ENCODE results near the gene HOXC9. TPM values are rescaled to one million over a fixed set of nuclear protein-coding genes. Genes with fewer than 3 reads are reported as not detected.

Gene HOXC9
- total RNA-seq, 1 experiment from 2014 or later: not detected

- H2BK5ac ChIP-seq (ENCODE audit: insufficient read length, low read length): no peak overlapping the region
- H4K5ac ChIP-seq (ENCODE audit: insufficient read length, low read depth, low read length): no peak overlapping the region
- H3K56ac ChIP-seq (ENCODE audit: insufficient read length, low read depth, low read length): no peak overlapping the region
- no peak overlapping the region for H3K18ac ChIP-seq (ENCODE audit: insufficient read length, low read depth, low read length)
- no peak overlapping the region for H2AK5ac ChIP-seq (ENCODE audit: insufficient read length, low read length)
- no peak overlapping the region for H2BK20ac ChIP-seq (ENCODE audit: low read depth, low read length, poor library complexity, severe bottlenecking)
- Mint-ChIP-seq H3K4me3 (peak overlapping the region in 1 of 2 experiments; percentile 57; a peak in 2 of 5 replicates), H3K9me3 (peaks cover 2 to 13% of the 10 kb centered on the region in 2 experiments; a peak in 3 of 5 replicates), H3K36me3 (ENCODE audit: insufficient read depth in 1 of 3, low read depth in 3 of 3) (no peaks in the 10 kb centered on the region), H3K4me1 (peaks cover 3 to 24% of the 10 kb centered on the region in 2 experiments), H3K27me3 (ENCODE audit: low read depth) (peaks cover 100% of the 10 kb centered on the region), H3K27ac (no peak overlapping the region)
- no peaks in the 10 kb centered on the region for H3K79me2 ChIP-seq (ENCODE audit: insufficient read depth, low read length)
- no peaks in the 10 kb centered on the region for H3K79me1 ChIP-seq (ENCODE audit: insufficient read depth, low read depth, low read length, poor library complexity, severe bottlenecking)
- no peaks in the 10 kb centered on the region for H3K9me3 ChIP-seq (ENCODE audit: control insufficient read depth, low read depth, low read length)
- no peak overlapping the region for H3K9ac ChIP-seq (ENCODE audit: extremely low read depth, insufficient read length, low read length)
- peaks cover 99% of the 10 kb centered on the region for H3K27me3 ChIP-seq (ENCODE audit: insufficient read depth, low read length)
- no peaks in the 10 kb centered on the region for H3K23me2 ChIP-seq (ENCODE audit: insufficient read length, low read depth, low read length, poor library complexity, severe bottlenecking)
- no peak for TF ChIP-seq CTCF (conservative IDR thresholded peaks at IDR 0.05)
- no peak overlapping the region for H2BK15ac ChIP-seq (ENCODE audit: low read depth, low read length)
- H2BK120ac ChIP-seq (ENCODE audit: low read depth, low read length, poor library complexity, severe bottlenecking): no peak overlapping the region
- H3K4me2 ChIP-seq (ENCODE audit: insufficient read depth, insufficient read length, low read length): no peak overlapping the region
- WGBS (ENCODE audit: extremely low coverage, insufficient read length, low lambda C conversion rate): no CpG with 5 or more reads among the region's 27 CpGs
- no peak overlapping the region for H4K8ac ChIP-seq (replicated peaks; ENCODE audit: insufficient read length, low read depth, low read length)
- H3T11ph ChIP-seq (ENCODE audit: low read length): no peak overlapping the region
- no peaks in the 10 kb centered on the region for H3K4me1 ChIP-seq (ENCODE audit: insufficient read depth, low read length)
- no peaks in the 10 kb centered on the region for H4K20me1 ChIP-seq (ENCODE audit: control insufficient read depth, insufficient read depth, insufficient read length)
- H2AFZ ChIP-seq (ENCODE audit: low read length): no peak overlapping the region
- no peak for DNase-seq
- no peak overlapping the region for H2BK12ac ChIP-seq (ENCODE audit: insufficient read length, low read depth, low read length)
- H4K91ac ChIP-seq (ENCODE audit: insufficient read length, low read depth, low read length): no peak overlapping the region
- H3K27ac ChIP-seq (ENCODE audit: insufficient read length, low read depth, low read length): no peak overlapping the region
- H3K14ac ChIP-seq (ENCODE audit: insufficient read depth, low read length): no peak overlapping the region
- H3K4ac ChIP-seq (ENCODE audit: low read depth, low read length): no peak overlapping the region
- H3K23ac ChIP-seq (ENCODE audit: insufficient read length, low read depth, low read length): no peak overlapping the region
Measured at GRCh38 chr12:54046809-54047159, 46.8 kb downstream of the HOXC9 start.
